SK-N-SH treated with all-trans-retinoic acid at 6 μM for 48 hours (cell line): ENCODE results near the gene SIM1.

Source experiments
- ATAC-seq: fragments of 200-7000 bp; cut with Tn5 transposase; 3 replicates; pipeline ENCODE4 v1.9.1; 2020; ENCODE audit warnings: mild to moderate bottlenecking, moderate library complexity
- ARNTL ChIP-seq: fragments of 450-650 bp; formaldehyde crosslinking; IDR thresholded peaks from 2 replicates; pipeline ENCODE4 v1.5.0; 2020; ENCODE audit warnings: low read depth, mild to moderate bottlenecking, moderate library complexity, borderline replicate concordance
- BACH2 ChIP-seq: fragments of 250-450 bp; sonication (Bioruptor Pico); IDR thresholded peaks from 2 replicates; pipeline ENCODE4 v1.9.0; 2021; ENCODE audit warnings: mild to moderate bottlenecking, borderline replicate concordance
- CREB5 ChIP-seq: fragments of 250-450 bp; sonication (Bioruptor Pico); IDR thresholded peaks from 2 replicates; pipeline ENCODE4 v1.5.1; 2020; ENCODE audit warnings: low read depth, mild to moderate bottlenecking, moderate library complexity
- CSDC2 ChIP-seq: fragments of 250-450 bp; sonication (Bioruptor Pico); IDR thresholded peaks from 2 replicates; pipeline ENCODE4 v1.5.0; 2020; ENCODE audit warnings: mild to moderate bottlenecking, moderate library complexity
- CSRNP3 ChIP-seq: fragments of 250-450 bp; sonication (Bioruptor Pico); IDR thresholded peaks from 2 replicates; pipeline ENCODE4 v1.5.1; 2021; ENCODE audit warnings: mild to moderate bottlenecking, moderate library complexity
- ESRRG ChIP-seq: fragments of 250-450 bp; sonication (Bioruptor Pico); IDR thresholded peaks from 2 replicates; pipeline ENCODE4 v1.6.1; 2021; ENCODE audit warnings: mild to moderate bottlenecking
- GLIS3 ChIP-seq: fragments of 250-450 bp; sonication (Bioruptor Pico); IDR thresholded peaks from 2 replicates; pipeline ENCODE4 v1.5.0; 2020; ENCODE audit warnings: mild to moderate bottlenecking, moderate library complexity
- ISL1 ChIP-seq: fragments of 250-450 bp; sonication (Bioruptor Pico); IDR thresholded peaks from 2 replicates; pipeline ENCODE4 v2.1.2; 2022; ENCODE audit warnings: mild to moderate bottlenecking, moderate library complexity
- OSR1 ChIP-seq: fragments of 250-450 bp; sonication (Bioruptor Pico); IDR thresholded peaks from 2 replicates; pipeline ENCODE4 v1.8.0; 2022; ENCODE audit warnings: moderate library complexity, mild to moderate bottlenecking, inconsistent platforms
- PATZ1 ChIP-seq: fragments of 250-450 bp; sonication (Bioruptor Pico); IDR thresholded peaks from 2 replicates; pipeline ENCODE4 v1.8.0; 2020; ENCODE audit warnings: mild to moderate bottlenecking, moderate library complexity, borderline replicate concordance
- POU6F1 ChIP-seq: fragments of 250-450 bp; sonication (Bioruptor Pico); IDR thresholded peaks from 2 replicates; pipeline ENCODE4 v1.8.0; 2021; ENCODE audit warnings: low read depth, mild to moderate bottlenecking, moderate library complexity, borderline replicate concordance
- PPARA ChIP-seq: fragments of 250-450 bp; sonication (Bioruptor Pico); IDR thresholded peaks from 2 replicates; pipeline ENCODE4 v1.5.0; 2020; ENCODE audit warnings: mild to moderate bottlenecking, borderline replicate concordance
- RARB ChIP-seq: fragments of 250-450 bp; sonication (Bioruptor Pico); IDR thresholded peaks from 2 replicates; pipeline ENCODE4 v1.8.0; 2021; ENCODE audit warnings: mild to moderate bottlenecking, moderate library complexity
- SNAI2 ChIP-seq: fragments of 250-450 bp; sonication (Bioruptor Pico); IDR thresholded peaks from 2 replicates; pipeline ENCODE4 v1.5.0; 2020; ENCODE audit warnings: mild to moderate bottlenecking, moderate library complexity
- TCF4 ChIP-seq: fragments of 250-450 bp; sonication (Bioruptor Pico); IDR thresholded peaks from 2 replicates; pipeline ENCODE4 v1.8.0; 2021; ENCODE audit warnings: mild to moderate bottlenecking, moderate library complexity, borderline replicate concordance
- TOX ChIP-seq: fragments of 250-450 bp; sonication (Bioruptor Pico); IDR thresholded peaks from 2 replicates; pipeline ENCODE4 v1.8.0; 2021; ENCODE audit warnings: mild to moderate bottlenecking, moderate library complexity, borderline replicate concordance
- TSHZ2 ChIP-seq: fragments of 250-450 bp; sonication (Bioruptor Pico); IDR thresholded peaks from 2 replicates; pipeline ENCODE4 v1.5.0; 2020; ENCODE audit warnings: mild to moderate bottlenecking, moderate library complexity
- ZC3H10 ChIP-seq: fragments of 250-450 bp; sonication (Bioruptor Pico); IDR thresholded peaks from 2 replicates; pipeline ENCODE4 v1.5.1; 2021; ENCODE audit warnings: mild to moderate bottlenecking, moderate library complexity
- ZFP3 ChIP-seq: fragments of 250-450 bp; sonication (Bioruptor Pico); IDR thresholded peaks from 2 replicates; pipeline ENCODE4 v1.5.0; 2020; ENCODE audit warnings: mild to moderate bottlenecking, moderate library complexity
- ZFP30 ChIP-seq: fragments of 450-650 bp; formaldehyde crosslinking; IDR thresholded peaks from 2 replicates; pipeline ENCODE4 v1.5.0; 2022; ENCODE audit warnings: mild to moderate bottlenecking, moderate library complexity
- ZNF565 ChIP-seq: fragments of 450-650 bp; formaldehyde crosslinking; conservative IDR thresholded peaks from 2 replicates; pipeline ENCODE4 v1.5.0; 2020; ENCODE audit warnings: low read depth, mild to moderate bottlenecking, moderate library complexity
- ZNF70 ChIP-seq: fragments of 450-650 bp; formaldehyde crosslinking; IDR thresholded peaks from 2 replicates; pipeline ENCODE4 v1.5.0; 2020; ENCODE audit warnings: mild to moderate bottlenecking, moderate library complexity
- ZNF8 ChIP-seq: fragments of 450-650 bp; formaldehyde crosslinking; IDR thresholded peaks from 2 replicates; pipeline ENCODE4 v1.5.0; 2020; ENCODE audit warnings: mild to moderate bottlenecking, moderate library complexity

Gene SIM1

GRCh38 chr6:100449239-100449691 lies 15.5 kb downstream of the SIM1 start:
- TF ChIP-seq ISL1 (CRISPR knock-in tag): no peak
- TF ChIP-seq POU6F1 (CRISPR knock-in tag): no peak
- TF ChIP-seq ZNF70 (CRISPR knock-in tag): no peak
- no peak for TF ChIP-seq ESRRG (CRISPR knock-in tag)
- no peak for TF ChIP-seq PPARA
- TF ChIP-seq CSDC2 (CRISPR knock-in tag): no peak
- no peak for TF ChIP-seq SNAI2 (CRISPR knock-in tag)
- ATAC-seq: no peak

- TF ChIP-seq TSHZ2 (CRISPR knock-in tag) (no peak), CSRNP3 (CRISPR knock-in tag) (no peak), SNAI2 (CRISPR knock-in tag) (no peak), ISL1 (CRISPR knock-in tag) (no peak), PPARA (no peak), BACH2 (CRISPR knock-in tag) (no peak), CSDC2 (CRISPR knock-in tag) (no peak), POU6F1 (CRISPR knock-in tag) (no peak), RARB (CRISPR knock-in tag) (no peak), GLIS3 (CRISPR knock-in tag) (no peak)
- ATAC-seq: no peak
Measured at GRCh38 chr6:100447900-100448748, 16.6 kb downstream of the SIM1 start.

- peak; percentile 58 for ATAC-seq
- TF ChIP-seq POU6F1 (CRISPR knock-in tag) (no peak), PATZ1 (CRISPR knock-in tag) (no peak), TOX (CRISPR knock-in tag) (no peak), ZNF565 (CRISPR knock-in tag) (no peak), ZNF70 (CRISPR knock-in tag) (no peak), ZFP30 (CRISPR knock-in tag) (no peak), GLIS3 (CRISPR knock-in tag) (no peak), CREB5 (no peak), RARB (CRISPR knock-in tag) (no peak), ZC3H10 (CRISPR knock-in tag) (no peak), ARNTL (CRISPR knock-in tag) (no peak), ZNF8 (CRISPR knock-in tag) (no peak), BACH2 (CRISPR knock-in tag) (no peak), OSR1 (CRISPR knock-in tag) (no peak), SNAI2 (CRISPR knock-in tag) (no peak), TCF4 (CRISPR knock-in tag) (no peak), PPARA (no peak), ZFP3 (CRISPR knock-in tag) (no peak)
- TF ChIP-seq, all 23 proteins: peak for 0
Measured at GRCh38 chr6:100447081-100447899, 17.4 kb downstream of the SIM1 start.
